ENCODE measurements around the gene PSMF1.

Gene PSMF1, protein sequence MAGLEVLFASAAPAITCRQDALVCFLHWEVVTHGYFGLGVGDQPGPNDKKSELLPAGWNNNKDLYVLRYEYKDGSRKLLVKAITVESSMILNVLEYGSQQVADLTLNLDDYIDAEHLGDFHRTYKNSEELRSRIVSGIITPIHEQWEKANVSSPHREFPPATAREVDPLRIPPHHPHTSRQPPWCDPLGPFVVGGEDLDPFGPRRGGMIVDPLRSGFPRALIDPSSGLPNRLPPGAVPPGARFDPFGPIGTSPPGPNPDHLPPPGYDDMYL

GRCh38 chr20:1118336-1119127 lies at the start of gene PSMF1:
PSMF1 (plus strand) TSS chr20:1118602; CDS start chr20:1118774, 172 bp downstream.
- Histone ChIP-seq H3K27me3 (no peaks in the 10 kb centered on the region), H3K4me1 (ENCODE audit: control insufficient read depth in 1 of 2, insufficient read depth in 1 of 2, low read depth in 1 of 2, low read length in 1 of 2) (peaks cover 32 to 35% of the 10 kb centered on the region in 2 experiments), H3K9me3 (no peaks in the 10 kb centered on the region), H3K36me3 (peaks cover 11% of the 10 kb centered on the region), H3K4me3 (ENCODE audit: low read depth in 1 of 2, low read length in 1 of 2) (peak within 1 kb of the TSS; percentile 88 to 94), H3K27ac (peak within 1 kb of the TSS; percentile 90)
- TF ChIP-seq, protein P1, sequence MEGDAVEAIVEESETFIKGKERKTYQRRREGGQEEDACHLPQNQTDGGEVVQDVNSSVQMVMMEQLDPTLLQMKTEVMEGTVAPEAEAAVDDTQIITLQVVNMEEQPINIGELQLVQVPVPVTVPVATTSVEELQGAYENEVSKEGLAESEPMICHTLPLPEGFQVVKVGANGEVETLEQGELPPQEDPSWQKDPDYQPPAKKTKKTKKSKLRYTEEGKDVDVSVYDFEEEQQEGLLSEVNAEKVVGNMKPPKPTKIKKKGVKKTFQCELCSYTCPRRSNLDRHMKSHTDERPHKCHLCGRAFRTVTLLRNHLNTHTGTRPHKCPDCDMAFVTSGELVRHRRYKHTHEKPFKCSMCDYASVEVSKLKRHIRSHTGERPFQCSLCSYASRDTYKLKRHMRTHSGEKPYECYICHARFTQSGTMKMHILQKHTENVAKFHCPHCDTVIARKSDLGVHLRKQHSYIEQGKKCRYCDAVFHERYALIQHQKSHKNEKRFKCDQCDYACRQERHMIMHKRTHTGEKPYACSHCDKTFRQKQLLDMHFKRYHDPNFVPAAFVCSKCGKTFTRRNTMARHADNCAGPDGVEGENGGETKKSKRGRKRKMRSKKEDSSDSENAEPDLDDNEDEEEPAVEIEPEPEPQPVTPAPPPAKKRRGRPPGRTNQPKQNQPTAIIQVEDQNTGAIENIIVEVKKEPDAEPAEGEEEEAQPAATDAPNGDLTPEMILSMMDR (IDR thresholded peaks at IDR 0.05) = peak; percentile 77

DNA sequence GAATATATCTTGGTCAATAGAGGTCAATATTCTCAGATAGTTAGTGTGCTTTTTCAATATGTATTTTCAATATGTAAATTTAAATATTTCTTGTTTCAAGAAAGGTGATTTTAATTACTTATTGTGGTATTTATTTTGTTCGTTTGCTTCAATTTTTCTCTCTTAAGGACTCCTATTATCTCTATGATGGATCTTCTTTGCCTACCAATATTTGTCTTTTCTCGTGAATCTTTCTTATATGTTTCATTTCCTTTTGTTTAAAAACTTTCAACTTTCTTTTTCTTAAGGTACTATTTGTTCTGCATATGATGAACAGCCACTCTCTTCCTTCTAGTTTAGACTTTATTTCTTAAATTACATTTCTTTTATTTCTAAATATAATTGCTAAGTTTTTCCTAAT lies 46.1 kb upstream of the PSMF1 start:
- Histone ChIP-seq H3K27ac (no peak overlapping the region), H3K4me1 (ENCODE audit: control insufficient read depth in 1 of 2, insufficient read depth in 1 of 2, low read depth in 1 of 2, low read length in 1 of 2) (no peaks in the 10 kb centered on the region), H3K9me3 (no peaks in the 10 kb centered on the region), H3K27me3 (no peaks in the 10 kb centered on the region), H3K4me3 (ENCODE audit: low read depth in 1 of 2, low read length in 1 of 2) (no peak overlapping the region), H3K36me3 (no peaks in the 10 kb centered on the region)
- TF ChIP-seq, protein P1 (IDR thresholded peaks at IDR 0.05) = no peak

DNA sequence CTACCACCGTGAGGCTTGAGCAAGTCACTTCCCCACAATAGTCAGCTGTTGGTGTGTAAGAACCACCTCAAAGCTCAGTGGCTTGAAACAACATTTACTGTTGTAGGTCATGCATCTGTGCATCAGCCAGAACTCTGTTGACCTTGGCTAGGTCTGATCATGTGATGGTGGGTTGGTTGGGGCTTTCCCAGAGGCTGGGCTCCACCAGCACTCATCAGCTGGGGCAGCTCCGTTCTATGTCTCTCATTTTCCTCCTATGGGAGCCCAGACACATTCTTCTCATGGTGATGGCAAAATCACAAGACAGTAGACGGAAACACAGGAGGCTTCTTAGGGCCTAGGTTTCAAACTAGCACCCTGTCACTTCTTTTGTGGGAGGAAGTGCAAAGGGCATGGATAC lies 42.8 kb upstream of the PSMF1 start:
- H3K9me3 ChIP-seq = no peaks in the 10 kb centered on the region
- TF ChIP-seq, protein P1 (IDR thresholded peaks at IDR 0.05) = no peak

DNA sequence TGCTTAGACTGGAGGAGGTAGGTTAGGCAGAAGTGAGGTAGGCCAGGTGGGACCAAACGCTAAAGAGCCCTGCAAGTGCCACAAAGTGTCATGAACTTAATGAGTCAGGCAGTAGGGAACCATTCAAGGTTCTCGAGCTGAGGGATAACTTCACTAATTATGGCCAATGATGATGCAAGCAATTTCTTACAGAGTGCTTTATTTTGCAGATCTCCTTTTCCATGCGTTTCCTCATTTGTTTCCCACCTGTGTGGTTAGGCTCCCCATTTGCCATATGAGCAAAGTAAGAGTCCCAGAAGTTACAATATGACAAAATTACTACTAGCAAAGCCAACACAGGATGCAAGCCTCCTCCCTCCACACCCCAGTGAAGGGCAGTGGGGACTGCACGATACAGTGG lies 36.5 kb upstream of the PSMF1 start:
- Histone ChIP-seq H3K27me3 (no peaks in the 10 kb centered on the region), H3K4me1 (ENCODE audit: control insufficient read depth in 1 of 2, insufficient read depth in 1 of 2, low read depth in 1 of 2, low read length in 1 of 2) (peaks cover 6 to 10% of the 10 kb centered on the region in 2 experiments), H3K4me3 (ENCODE audit: low read depth in 1 of 2, low read length in 1 of 2) (no peak overlapping the region), H3K36me3 (no peaks in the 10 kb centered on the region), H3K9me3 (no peaks in the 10 kb centered on the region), H3K27ac (no peak overlapping the region)
- TF ChIP-seq, protein P1 (IDR thresholded peaks at IDR 0.05) = no peak

More for the DNA sequence above, 42.8 kb upstream of the PSMF1 start:
- Histone ChIP-seq H3K4me1 (ENCODE audit: control insufficient read depth in 1 of 2, insufficient read depth in 1 of 2, low read depth in 1 of 2, low read length in 1 of 2) (no peaks in the 10 kb centered on the region), H3K27me3 (no peaks in the 10 kb centered on the region), H3K4me3 (ENCODE audit: low read depth in 1 of 2, low read length in 1 of 2) (no peak overlapping the region), H3K36me3 (no peaks in the 10 kb centered on the region), H3K27ac (no peak overlapping the region)

- no peaks in the 10 kb centered on the region for H3K9me3 ChIP-seq
- peaks cover 6 to 10% of the 10 kb centered on the region in 2 experiments for H3K4me1 ChIP-seq (ENCODE audit: control insufficient read depth in 1 of 2, insufficient read depth in 1 of 2, low read depth in 1 of 2, low read length in 1 of 2)
- H3K4me3 ChIP-seq (ENCODE audit: low read depth in 1 of 2, low read length in 1 of 2) = no peak overlapping the region
- no peaks in the 10 kb centered on the region for H3K27me3 ChIP-seq
- H3K36me3 ChIP-seq = no peaks in the 10 kb centered on the region
- H3K27ac ChIP-seq = no peak overlapping the region
- TF ChIP-seq, protein P1 (IDR thresholded peaks at IDR 0.05) = no peak
Observed at GRCh38 chr20:1083431-1084080, 34.8 kb upstream of the PSMF1 start.
